GM19193 (cell line): ENCODE results near the gene TOR1B.

Source experiments
- POLR2A ChIP-seq: IDR thresholded peaks from 4 replicates; pipeline ENCODE4 v1.6.1; 2011; ENCODE audit not compliant: insufficient read depth, insufficient read length; ENCODE audit errors: extremely low read depth

TOR1B gene, protein sequence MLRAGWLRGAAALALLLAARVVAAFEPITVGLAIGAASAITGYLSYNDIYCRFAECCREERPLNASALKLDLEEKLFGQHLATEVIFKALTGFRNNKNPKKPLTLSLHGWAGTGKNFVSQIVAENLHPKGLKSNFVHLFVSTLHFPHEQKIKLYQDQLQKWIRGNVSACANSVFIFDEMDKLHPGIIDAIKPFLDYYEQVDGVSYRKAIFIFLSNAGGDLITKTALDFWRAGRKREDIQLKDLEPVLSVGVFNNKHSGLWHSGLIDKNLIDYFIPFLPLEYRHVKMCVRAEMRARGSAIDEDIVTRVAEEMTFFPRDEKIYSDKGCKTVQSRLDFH

DNA sequence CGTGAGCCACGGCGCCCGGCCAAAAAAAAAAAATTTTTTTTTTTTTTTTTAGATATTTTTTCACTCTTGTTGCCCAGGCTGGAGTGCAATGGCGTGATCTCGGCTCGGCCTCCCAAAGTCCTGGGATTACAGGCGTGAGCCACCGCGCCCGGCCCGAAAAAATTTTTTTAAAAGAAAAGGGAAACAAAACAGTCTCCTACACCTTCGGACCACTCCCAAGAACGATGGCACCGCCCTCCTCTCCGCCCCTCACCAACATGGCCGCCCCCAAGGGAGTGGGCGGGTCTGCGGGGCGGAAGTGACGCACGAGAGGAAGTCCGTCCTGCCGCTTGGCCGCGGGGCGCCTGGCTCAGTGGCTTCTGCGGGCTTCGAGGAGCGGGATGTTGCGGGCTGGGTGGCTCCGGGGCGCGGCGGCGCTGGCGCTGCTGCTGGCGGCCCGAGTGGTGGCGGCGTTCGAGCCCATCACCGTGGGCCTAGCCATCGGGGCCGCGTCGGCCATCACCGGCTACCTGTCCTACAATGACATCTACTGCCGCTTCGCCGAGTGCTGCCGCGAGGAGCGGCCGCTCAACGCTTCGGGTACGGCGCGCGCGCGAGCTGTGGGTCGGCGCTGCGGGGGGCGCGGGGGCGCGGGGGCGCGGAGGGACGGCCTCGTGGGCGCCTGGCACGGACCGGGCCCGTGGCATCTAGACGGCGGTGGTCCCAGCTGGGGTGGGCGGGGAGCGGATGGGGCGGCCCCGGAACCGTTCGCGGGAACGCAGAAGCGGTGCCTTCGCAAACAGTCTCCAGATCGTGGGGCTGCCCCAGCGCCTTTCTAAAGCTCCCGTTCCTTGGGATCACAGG, at the start of gene TOR1B:
Gene TOR1B (plus strand): TSS at position 352 of the 843 bp plus-strand sequence. CDS start 29 bp downstream, at position 381.
- peak; percentile 74 for TF ChIP-seq POLR2A

DNA sequence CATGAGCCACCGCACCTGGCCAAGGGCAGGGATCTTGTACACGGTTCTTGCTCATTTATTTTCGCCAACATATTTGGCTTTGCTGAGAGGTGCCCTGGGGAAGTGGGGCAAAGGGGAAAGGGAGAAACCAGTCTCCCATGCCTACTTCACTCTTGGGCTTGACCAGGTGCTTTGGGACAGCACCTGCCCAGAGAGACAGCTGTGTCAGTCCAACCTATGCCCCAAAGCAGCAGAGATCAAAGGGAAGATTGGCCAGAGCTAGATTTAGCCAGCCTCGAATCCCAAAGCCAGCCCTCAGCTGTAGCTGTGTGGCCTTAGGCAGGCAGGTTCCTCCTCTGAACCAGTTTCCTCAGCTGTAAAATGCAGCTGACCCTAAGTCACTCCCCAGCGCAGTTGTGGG, 47.8 kb upstream of the TOR1B start:
- TF ChIP-seq POLR2A = no peak

DNA sequence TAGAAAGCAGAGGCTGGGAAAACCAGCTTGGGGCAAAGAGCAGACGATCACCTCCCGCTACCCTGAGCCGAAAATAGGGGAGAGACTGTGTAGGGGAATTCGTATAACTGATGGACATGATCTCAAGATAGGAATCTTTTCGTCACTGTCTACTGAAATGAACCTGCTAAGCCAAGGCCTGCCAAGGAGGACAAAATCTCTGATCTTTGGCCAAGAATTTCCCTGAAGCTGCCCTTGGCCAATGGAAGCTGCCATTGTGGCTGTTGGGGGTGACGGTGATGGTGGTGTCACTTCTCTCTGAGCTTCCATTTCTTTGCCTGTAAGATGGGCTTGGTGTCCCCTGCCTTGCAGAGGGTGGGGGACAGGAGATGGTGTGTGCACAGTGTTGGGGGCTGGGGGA, 46.8 kb upstream of the TOR1B start:
- no peak for TF ChIP-seq POLR2A

DNA sequence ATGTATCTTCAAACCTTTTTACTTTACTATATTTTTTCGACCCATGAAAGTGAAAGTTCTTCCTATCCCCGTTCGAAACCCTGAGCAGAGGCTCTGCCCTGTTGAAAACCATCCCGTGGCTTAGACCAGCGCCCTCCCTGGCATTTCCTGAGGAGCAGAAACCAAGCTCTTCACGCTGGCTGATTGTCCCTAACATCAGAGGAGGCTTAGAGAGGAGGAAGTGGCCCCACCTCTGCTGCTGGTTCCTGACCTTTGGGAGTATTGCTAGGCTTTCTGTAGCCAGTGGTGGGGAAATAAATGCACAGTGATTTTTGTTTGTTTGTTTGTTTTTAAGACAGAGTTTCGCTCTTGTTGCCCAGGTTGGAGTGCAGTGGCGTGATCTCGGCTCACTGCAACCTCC, 45.9 kb upstream of the TOR1B start:
- no peak for TF ChIP-seq POLR2A

DNA sequence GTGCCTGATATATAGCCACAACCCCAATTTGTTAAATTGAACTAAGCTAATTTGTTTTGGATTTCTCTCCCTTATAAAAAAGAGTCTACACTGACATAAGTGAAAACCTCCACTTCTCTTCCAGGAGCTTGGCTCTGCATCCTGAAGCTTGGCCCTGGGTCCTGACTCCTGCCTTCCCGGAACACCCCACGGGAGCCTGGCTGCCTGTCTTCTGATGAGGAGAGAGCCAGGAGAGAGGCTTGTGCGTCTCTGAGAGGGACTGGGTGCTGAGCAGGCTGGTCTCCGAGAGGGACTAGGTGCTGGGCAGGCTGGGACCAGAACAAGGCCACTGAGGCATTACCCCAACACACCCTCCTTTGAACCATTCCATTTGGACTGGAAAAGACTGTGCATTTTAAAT, 43.7 kb upstream of the TOR1B start:
- TF ChIP-seq POLR2A = no peak

DNA sequence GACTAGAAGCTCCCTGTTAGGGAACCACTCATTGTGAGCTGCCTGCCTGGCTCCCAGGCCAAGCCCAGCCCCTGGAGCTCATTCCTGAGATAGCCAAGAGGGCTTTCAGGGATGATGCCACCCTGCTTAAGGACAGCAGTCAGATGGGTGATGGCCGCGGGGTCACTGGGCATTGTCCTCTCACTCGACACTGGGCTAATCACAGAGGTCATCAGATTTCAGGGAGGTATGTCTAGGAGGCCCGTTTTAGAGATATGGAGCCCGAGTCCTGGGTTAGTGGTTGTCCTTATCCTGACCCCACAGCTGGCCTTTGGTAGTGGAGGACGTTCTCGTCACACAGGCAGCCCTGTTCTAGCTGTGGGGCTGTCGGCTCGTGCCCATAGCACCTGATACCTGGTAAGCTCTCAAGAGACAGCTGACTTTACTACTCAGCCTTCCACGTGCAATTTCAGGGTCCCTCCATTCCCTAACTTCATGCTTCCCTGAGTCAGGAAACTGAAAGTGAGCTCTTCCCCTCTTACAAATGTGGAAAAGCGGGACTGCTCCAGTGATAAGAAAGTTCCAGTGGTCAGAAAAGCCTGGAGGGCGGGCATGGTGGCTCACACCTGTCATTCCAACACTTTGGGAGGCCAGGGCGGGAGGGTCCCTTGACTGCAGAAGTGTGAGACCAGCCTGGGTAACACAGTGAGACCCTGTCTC, 43.0 kb upstream of the TOR1B start:
- TF ChIP-seq POLR2A = no peak

DNA sequence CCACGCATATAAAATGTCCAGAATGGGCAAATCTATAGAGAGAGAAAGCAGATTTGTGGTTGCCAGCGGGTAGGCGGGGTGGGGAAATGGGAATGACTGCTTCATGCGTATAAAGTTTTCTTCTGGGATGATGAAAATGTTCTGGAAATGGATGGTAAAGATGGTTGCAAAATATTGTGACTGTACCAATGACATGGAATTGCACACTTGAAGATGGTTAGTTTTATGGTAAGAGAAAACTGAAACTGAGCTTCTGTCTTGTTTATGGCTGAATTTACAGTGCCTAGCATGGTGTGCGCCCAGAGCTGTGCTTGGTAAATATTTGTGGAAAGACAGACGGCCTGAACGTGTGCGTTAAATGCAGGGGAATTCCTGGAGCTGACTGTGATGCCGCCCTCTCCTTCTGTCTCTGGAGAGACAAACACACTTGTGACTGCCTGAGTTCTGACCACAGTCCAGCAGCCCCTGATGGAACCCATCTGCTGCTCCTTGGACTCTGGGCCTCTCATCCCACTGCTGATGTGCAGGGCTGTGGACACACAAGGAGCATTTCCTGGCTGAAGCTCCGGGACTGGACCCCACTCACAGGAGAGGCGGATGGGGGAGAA, 41.6 kb upstream of the TOR1B start:
- TF ChIP-seq POLR2A = no peak

DNA sequence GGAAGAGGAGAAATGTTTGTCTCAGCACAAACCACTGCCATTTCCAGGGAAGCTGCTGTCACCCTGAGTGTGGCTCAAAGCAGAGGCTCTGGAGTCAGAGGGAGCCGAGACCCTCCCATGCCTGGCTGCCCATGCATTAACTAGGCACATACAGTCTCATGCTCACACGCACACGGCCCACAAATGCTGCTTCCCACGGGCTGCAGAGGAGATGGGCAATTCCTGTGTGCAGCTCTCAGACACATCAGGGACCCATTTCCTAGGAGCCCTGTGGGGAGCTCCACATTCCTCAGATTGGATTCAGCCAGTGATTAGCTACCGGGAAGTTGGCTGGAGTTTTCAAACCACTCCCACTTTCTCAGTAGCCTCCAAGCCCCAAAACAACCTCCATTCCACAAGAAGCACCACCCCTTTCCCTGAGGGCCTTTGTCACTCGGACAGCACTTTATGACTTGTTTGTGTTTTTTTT, 41.0 kb upstream of the TOR1B start:
- no peak for TF ChIP-seq POLR2A

DNA sequence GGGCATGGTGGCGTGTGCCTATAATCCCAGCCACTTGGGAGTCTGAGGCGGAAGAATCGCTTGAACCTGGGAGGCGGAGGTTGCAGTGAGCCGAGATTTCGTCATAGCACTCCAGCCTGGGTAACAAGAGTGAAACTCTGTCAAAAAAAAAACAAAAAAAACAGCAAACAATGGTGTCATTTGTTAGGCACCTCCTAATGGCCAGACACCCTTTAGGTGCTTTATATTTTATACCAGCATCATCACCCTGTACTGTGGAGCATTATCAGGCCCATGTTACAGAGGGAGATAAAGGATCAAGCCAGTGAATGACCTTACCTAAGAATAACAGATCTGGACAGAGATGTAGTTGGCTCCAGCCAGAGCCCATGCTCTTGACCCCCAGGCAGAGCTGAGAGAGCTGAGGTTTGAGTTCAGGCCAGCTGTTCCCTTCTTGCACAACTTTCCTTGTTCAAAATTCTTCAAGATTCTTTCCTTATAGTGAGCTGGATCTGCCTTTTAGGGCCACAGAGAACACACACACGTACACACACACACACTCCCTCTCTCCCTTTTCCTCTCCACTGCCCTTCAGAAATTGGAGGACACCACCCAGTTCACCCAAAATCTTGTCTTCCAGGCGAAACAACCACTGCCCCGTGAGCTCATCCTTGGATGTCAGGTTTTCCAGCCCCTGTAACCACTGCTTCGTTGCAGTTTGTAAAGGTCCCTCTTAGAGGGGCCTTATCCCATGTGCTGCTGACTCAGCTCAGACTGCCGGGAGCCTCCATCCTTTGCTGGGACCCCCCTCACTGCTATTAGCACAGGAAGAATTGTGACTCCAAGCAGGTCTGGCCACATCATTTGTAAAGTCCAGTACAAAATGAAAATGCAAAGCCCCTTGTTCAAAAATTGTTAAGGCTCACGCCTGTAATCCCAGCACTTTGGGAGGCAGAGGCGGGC, 39.7 kb upstream of the TOR1B start:
- TF ChIP-seq POLR2A = no peak

DNA sequence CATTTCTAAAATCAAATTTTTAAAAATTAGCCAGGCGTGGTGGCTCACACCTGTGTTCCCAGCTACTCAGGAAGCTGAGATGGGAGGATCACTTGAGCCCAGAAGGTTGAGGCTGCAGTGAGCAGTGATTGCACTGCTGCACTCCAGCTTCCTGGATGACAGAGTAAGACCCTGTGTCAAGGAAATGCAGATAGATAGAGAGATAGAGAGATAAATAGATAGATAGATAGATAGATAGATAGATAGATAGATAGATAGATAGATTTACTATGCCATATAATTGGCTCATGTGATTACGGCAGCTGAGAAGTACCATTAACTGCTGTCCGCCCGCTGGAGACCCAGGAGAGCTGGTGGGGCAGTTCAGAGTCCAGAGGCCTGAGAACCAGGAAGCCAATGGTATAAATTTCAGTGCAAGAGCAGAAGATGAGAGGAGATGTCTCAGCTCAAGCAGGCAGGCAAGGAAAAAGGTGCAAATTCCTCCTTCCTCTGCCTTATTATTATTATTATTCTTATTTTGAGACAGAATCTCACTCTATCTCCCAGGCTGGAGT, 37.1 kb upstream of the TOR1B start:
- TF ChIP-seq POLR2A = no peak

DNA sequence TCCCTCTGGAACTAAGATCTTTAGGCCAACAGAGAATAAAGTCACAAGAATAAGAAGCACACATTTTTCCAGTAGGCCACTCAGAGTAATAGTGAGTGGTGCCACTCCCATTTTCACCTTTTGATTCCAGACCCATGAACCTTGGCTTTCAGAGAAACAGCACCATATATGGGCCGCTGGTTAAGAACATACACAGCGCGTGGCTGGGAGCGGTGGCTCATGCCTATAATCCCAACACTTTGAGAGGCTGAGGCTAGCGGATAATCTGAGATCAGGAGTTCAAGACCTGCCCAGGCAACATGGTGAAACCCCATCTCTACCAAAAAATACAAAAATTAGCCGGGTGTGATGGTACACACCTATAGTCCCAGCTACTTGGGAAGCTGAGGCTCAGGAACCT, 34.5 kb upstream of the TOR1B start:
- TF ChIP-seq POLR2A = no peak

DNA sequence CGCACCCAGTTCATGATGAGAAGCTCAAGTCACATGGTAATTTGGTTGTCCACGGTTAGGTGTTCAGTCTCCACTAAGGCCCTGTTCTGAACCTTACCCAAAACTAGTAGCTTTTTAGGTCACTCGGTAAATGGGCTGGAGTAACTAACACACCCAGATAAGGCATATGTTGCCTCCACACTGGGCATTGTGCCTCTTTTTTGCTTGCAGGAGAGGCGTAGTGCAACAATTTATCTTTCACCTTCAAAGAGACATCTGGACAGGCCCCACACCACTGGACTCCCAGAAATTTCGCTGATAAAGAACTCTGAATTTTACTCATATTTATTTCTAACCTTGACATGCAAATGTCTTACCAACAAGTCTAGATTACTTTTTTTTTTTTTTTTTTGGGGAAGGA, 33.3 kb upstream of the TOR1B start:
- TF ChIP-seq POLR2A = no peak

DNA sequence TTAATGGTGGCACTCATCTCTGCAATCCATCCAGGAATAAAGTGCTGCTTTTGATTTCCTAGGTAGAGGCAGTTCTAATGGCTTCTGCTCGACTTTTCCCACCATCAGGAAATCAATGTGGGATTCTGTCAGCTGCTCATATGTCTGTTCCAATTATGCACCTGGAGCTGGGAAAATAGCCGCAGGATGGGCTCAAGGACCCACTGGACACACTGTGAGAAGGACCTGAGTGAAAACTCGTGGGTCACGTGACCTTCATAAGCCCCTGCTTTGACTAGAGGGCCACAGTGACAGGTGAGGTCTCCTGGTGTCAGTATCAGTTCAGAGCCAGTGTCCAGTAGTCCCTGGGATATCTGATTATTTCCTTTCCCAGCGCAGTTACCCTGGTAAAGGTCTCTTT, 32.2 kb upstream of the TOR1B start:
- TF ChIP-seq POLR2A = no peak
